HepG2 (cell line): ENCODE results near the gene RFFL. TPM values are rescaled to one million over a fixed set of nuclear protein-coding genes. Genes with fewer than 3 reads are reported as not detected.

Experiments
- ATF5 ChIP-seq: sonication (generic); formaldehyde crosslinking; IDR thresholded peaks from 2 replicates; pipeline ENCODE4 v1.4.0; 2020; ENCODE audit warnings: mild to moderate bottlenecking, low read depth, missing genetic modification reagents
- EP300 ChIP-seq, 3 experiments: sonication (generic) in 1 of 3; formaldehyde crosslinking in 1 of 3; IDR thresholded peaks; 2 replicates each; pipeline versions ENCODE4 v1.5.1 to v1.6.1; 2011 to 2020; ENCODE audit warnings: low read depth in 2 of 3, low read length in 2 of 3, borderline replicate concordance in 1 of 3, improper control_type of control experiment in 1 of 3, mild to moderate bottlenecking in 1 of 3, missing genetic modification reagents in 1 of 3, moderate library complexity in 1 of 3
- FOXO1 ChIP-seq: sonication (generic); formaldehyde crosslinking; IDR thresholded peaks from 2 replicates; pipeline ENCODE4 v1.4.0; 2020; ENCODE audit warnings: missing genetic modification reagents
- GPBP1L1 ChIP-seq: sonication (generic); formaldehyde crosslinking; IDR thresholded peaks from 2 replicates; pipeline ENCODE4 v1.5.0; 2020; ENCODE audit warnings: mild to moderate bottlenecking, missing genetic modification reagents
- HNF4A ChIP-seq: sonication (generic); formaldehyde crosslinking; IDR thresholded peaks from 2 replicates; pipeline ENCODE4 v1.4.0; 2020; ENCODE audit warnings: missing genetic modification reagents
- KDM2A ChIP-seq: sonication (generic); formaldehyde crosslinking; IDR thresholded peaks from 2 replicates; pipeline ENCODE4 v1.4.0; 2020; ENCODE audit warnings: low read depth, missing genetic modification reagents, borderline replicate concordance
- KMT2A ChIP-seq: sonication (generic); formaldehyde crosslinking; IDR thresholded peaks from 2 replicates; pipeline ENCODE4 v1.4.0; 2020; ENCODE audit warnings: missing genetic modification reagents
- NR2F2 ChIP-seq: IDR thresholded peaks from 2 replicates; pipeline ENCODE4 v1.6.1; 2012; ENCODE audit warnings: low read depth, inconsistent platforms, borderline replicate concordance
- RNF219 ChIP-seq: sonication (generic); formaldehyde crosslinking; IDR thresholded peaks from 2 replicates; pipeline ENCODE4 v1.5.0; 2020; ENCODE audit warnings: mild to moderate bottlenecking, missing genetic modification reagents
- SALL1 ChIP-seq: sonication (generic); formaldehyde crosslinking; IDR thresholded peaks from 2 replicates; pipeline ENCODE4 v1.8.0; 2022; ENCODE audit warnings: mild to moderate bottlenecking, missing genetic modification reagents
- SMYD3 ChIP-seq: sonication (generic); formaldehyde crosslinking; IDR thresholded peaks from 2 replicates; pipeline ENCODE4 v1.8.1; 2023; ENCODE audit warnings: mild to moderate bottlenecking, missing genetic modification reagents
- SNAPC5 ChIP-seq: sonication (generic); formaldehyde crosslinking; IDR thresholded peaks from 2 replicates; pipeline ENCODE4 v1.8.1; 2023; ENCODE audit warnings: mild to moderate bottlenecking, missing genetic modification reagents, borderline replicate concordance
- SP5 ChIP-seq: IDR thresholded peaks from 2 replicates; pipeline ENCODE4 v1.6.1; 2016; ENCODE audit warnings: low read depth, borderline replicate concordance
- ZBTB2 ChIP-seq: sonication (generic); formaldehyde crosslinking; IDR thresholded peaks from 2 replicates; pipeline ENCODE4 v1.8.0; 2022; ENCODE audit warnings: low read depth, missing genetic modification reagents
- ZBTB49 ChIP-seq: sonication (generic); formaldehyde crosslinking; IDR thresholded peaks from 2 replicates; pipeline ENCODE4 v1.4.0; 2020; ENCODE audit warnings: missing genetic modification reagents, borderline replicate concordance
- ZNF276 ChIP-seq: sonication (generic); formaldehyde crosslinking; IDR thresholded peaks from 2 replicates; pipeline ENCODE4 v1.4.0; 2020; ENCODE audit warnings: mild to moderate bottlenecking, low read depth, missing genetic modification reagents
- ZNF296 ChIP-seq: sonication (generic); formaldehyde crosslinking; conservative IDR thresholded peaks from 2 replicates; pipeline ENCODE4 v1.5.0; 2020; ENCODE audit warnings: mild to moderate bottlenecking, missing genetic modification reagents
- ZNF589 ChIP-seq: sonication (generic); formaldehyde crosslinking; conservative IDR thresholded peaks from 2 replicates; pipeline ENCODE4 v1.8.0; 2022; ENCODE audit warnings: mild to moderate bottlenecking, moderate library complexity, missing genetic modification reagents
- ZNF629 ChIP-seq: sonication (generic); formaldehyde crosslinking; conservative IDR thresholded peaks from 2 replicates; pipeline ENCODE4 v1.5.0; 2020; ENCODE audit warnings: missing genetic modification reagents
- polyA plus RNA-seq, 8 experiments: library from polyadenylated mRNA; depleted of rRNA in 3 of 8; stranded (reverse) in 7 of 8; unstranded in 1 of 8; fragments of >200 nt; fragmentation: Illumina TruSeq in 4 of 8; extraction: Trizol in 4 of 8; gene quantifications; 2 replicates each; pipeline versions ENCODE4 v1.2.1 to v1.2.3, GENCODE V29; 2011 to 2016; ENCODE audit warnings: low read depth in 4 of 8, missing spikeins in 1 of 8, mixed read lengths in 1 of 8; ENCODE audit not compliant: insufficient read depth in 1 of 8
- total RNA-seq, 5 experiments: library from RNA; depleted of rRNA; stranded (reverse); fragments of >200 nt; fragmentation: Illumina TruSeq; extraction: Trizol; gene quantifications; 2 replicates each; pipeline ENCODE4 v1.2.3, GENCODE V29; 2016; ENCODE audit warnings: low read depth in 1 of 5

RFFL gene
- total and polyA plus RNA-seq, 2 of the 13 experiments (the other 11 are each of a cell fraction or from before 2014, with no cell fraction given): 24.3 to 48.6 TPM

- no peak for TF ChIP-seq RNF219
- TF ChIP-seq ZNF296: no peak
- no peak for TF ChIP-seq NR2F2
- TF ChIP-seq GPBP1L1 (CRISPR knock-in tag): no peak
- TF ChIP-seq ZNF629 (CRISPR knock-in tag): no peak
- no peak for TF ChIP-seq ZBTB2
- TF ChIP-seq FOXO1: no peak
- TF ChIP-seq SNAPC5: 0 out of 2 replicates have a peak, but pooled peaks have one; percentile 66
- TF ChIP-seq SP5 (CRISPR knock-in tag): no peak
- TF ChIP-seq ZNF589: no peak
- no peak for TF ChIP-seq SALL1 (CRISPR knock-in tag)
- no peak for TF ChIP-seq EP300 (IDR thresholded peaks at IDR 0.05; ENCODE audit: low read depth in 2 of 2, low read length in 2 of 2)
- no peak for TF ChIP-seq EP300 (CRISPR knock-in tag; IDR thresholded peaks at IDR 0.05; ENCODE audit: borderline replicate concordance)
- TF ChIP-seq KDM2A (CRISPR knock-in tag): peak; percentile 66
- TF ChIP-seq KMT2A: peak; percentile 20; the same call in 1 of the 2 replicates
- TF ChIP-seq HNF4A (CRISPR knock-in tag): no peak; the same call in 1 of the 2 replicates
- TF ChIP-seq SMYD3: no peak
- no peak for TF ChIP-seq ZBTB49 (CRISPR knock-in tag)
- TF ChIP-seq ATF5 (CRISPR knock-in tag): no peak
- no peak for TF ChIP-seq ZNF276
Observed at GRCh38 chr17:35088356-35088880, 24.9 kb upstream of the RFFL start (continued).
